Natural killer cell (primary cell): ENCODE data around the gene ZNF490. TPM values are rescaled to one million over a fixed set of nuclear protein-coding genes. Genes with fewer than 3 reads are reported as not detected.
"Not testable (repeated sequence)": the region's sequence is repeated elsewhere in the genome, so short reads cannot be mapped to it uniquely, and the experiment has no call there.

Experiments
- ATAC-seq, 3 donors: fragments of 150-1000 bp in 2 of 3; fragments of 200-7000 bp in 1 of 3; cut with Tn5 transposase; 1 replicate in 1 of 3; 2 replicates in 2 of 3; pipeline ENCODE4 v1.10.0; 2021; ENCODE audit warnings: mild to moderate bottlenecking in 2 of 3, moderate library complexity in 2 of 3
- DNase-seq, 2 donors: peaks; one replicate each; pipeline versions ENCODE4 v3.0.0 to v3.0.0-alpha.2; 2013 to 2021; ENCODE audit warnings: mixed read lengths in 1 of 2
- H3K27ac ChIP-seq: one replicate; pipeline ENCODE4 v1.5.1; 2013; ENCODE audit warnings: mild to moderate bottlenecking, low read length
- H3K27me3 ChIP-seq: one replicate; pipeline ENCODE4 v1.6.1; 2013; ENCODE audit warnings: low read length; ENCODE audit not compliant: control insufficient read depth, insufficient read depth
- H3K36me3 ChIP-seq: one replicate; pipeline ENCODE4 v1.6.1; 2013; ENCODE audit warnings: low read length; ENCODE audit not compliant: control insufficient read depth, insufficient read depth
- H3K4me1 ChIP-seq: one replicate; pipeline ENCODE4 v1.6.1; 2013; ENCODE audit warnings: low read length; ENCODE audit not compliant: control insufficient read depth, insufficient read depth
- H3K4me3 ChIP-seq: one replicate; pipeline ENCODE4 v1.5.1; 2013; ENCODE audit warnings: low read length
- H3K9me3 ChIP-seq: one replicate; pipeline ENCODE4 v1.6.1; 2013; ENCODE audit warnings: low read length; ENCODE audit not compliant: control insufficient read depth, insufficient read depth
- H3K27ac Mint-ChIP-seq, 2 donors: one replicate each; pipeline ENCODE4 v1.8.0; 2022; ENCODE audit warnings: mild to moderate bottlenecking in 2 of 2, mixed read lengths in 2 of 2, moderate library complexity in 1 of 2
- H3K27me3 Mint-ChIP-seq, 2 donors: one replicate each; pipeline ENCODE4 v1.8.0; 2022; ENCODE audit warnings: low read depth in 2 of 2, mixed read lengths in 2 of 2
- H3K36me3 Mint-ChIP-seq: one replicate; pipeline ENCODE4 v1.8.0; 2022; ENCODE audit warnings: mixed read lengths
- H3K4me1 Mint-ChIP-seq, 2 donors: one replicate each; pipeline ENCODE4 v1.8.0; 2022; ENCODE audit warnings: mixed read lengths in 2 of 2
- H3K4me3 Mint-ChIP-seq: one replicate; pipeline ENCODE4 v1.8.0; 2022; ENCODE audit warnings: mild to moderate bottlenecking, moderate library complexity, mixed read lengths
- H3K9me3 Mint-ChIP-seq, 2 donors: one replicate each; pipeline ENCODE4 v1.8.0; 2022; ENCODE audit warnings: mixed read lengths in 2 of 2
- CTCF ChIP-seq: fragments of 200-600 bp; IDR thresholded peaks from one replicate; pipeline ENCODE4 v1.8.0; 2022; ENCODE audit warnings: antibody characterized with exemption
- WGBS: methylation state at CpG from one replicate; pipeline ENCODE4 v1.1.7; 2013; ENCODE audit warnings: missing lambda C conversion rate; ENCODE audit not compliant: insufficient coverage; 5-methylcytosine and 5-hydroxymethylcytosine counted together
- intact Hi-C: fragments of 100-400 bp; cut with micrococcal nuclease; formaldehyde crosslinking; loops from one replicate; pipeline ENCODE4 v1.14.2; 2022
- total RNA-seq, 4 donors: library from RNA; stranded (reverse); fragments of 120-200 nt in 1 of 4; gene quantifications; one replicate each; pipeline versions ENCODE4 v1.2.3 to v1.2.4, GENCODE V29; 2013 to 2022

The ZNF490 gene
- total RNA-seq, 3 donors from 2014 or later (not counting 1 experiment from before 2014, with no cell fraction given), result 12.0 to 21.4 (median 20.9) TPM

GRCh38 chr19:12647490-12648071, 37.0 kb upstream of the ZNF490 start:
- peak overlapping the region in 1 of 2 donors; percentile 72 for H3K27ac Mint-ChIP-seq
- H3K9me3 ChIP-seq, result no peaks in the 10 kb centered on the region
- peaks cover 11% of the 10 kb centered on the region for H3K4me1 ChIP-seq
- H3K27me3 Mint-ChIP-seq, result no peaks in the 10 kb centered on the region
- peak overlapping the region; percentile 65 for H3K4me3 Mint-ChIP-seq
- no peaks in the 10 kb centered on the region for H3K36me3 Mint-ChIP-seq
- DNase-seq (peak in 1 of 2 donors; percentile 43), ATAC-seq (peak; percentile 53 to 90 (median 84))
- intact Hi-C loops, result no loop called here
- 71% methylated on average over 31 of the region's 31 CpGs for WGBS
- H3K27ac ChIP-seq, result no peak overlapping the region
- H3K36me3 ChIP-seq, result peaks cover 6% of the 10 kb centered on the region
- no peak for TF ChIP-seq CTCF
- H3K4me3 ChIP-seq, result no peak overlapping the region
- no peaks in the 10 kb centered on the region for H3K9me3 Mint-ChIP-seq
- no peaks in the 10 kb centered on the region for H3K27me3 ChIP-seq
- H3K4me1 Mint-ChIP-seq, result peaks cover 0 to 7% of the 10 kb centered on the region in 2 donors

GRCh38 chr19:12647047-12647446, 36.4 kb upstream of the ZNF490 start:
- Histone ChIP-seq H3K9me3 (no peaks in the 10 kb centered on the region), H3K27me3 (no peaks in the 10 kb centered on the region), H3K4me3 (no peak overlapping the region), H3K4me1 (peaks cover 11% of the 10 kb centered on the region), H3K27ac (no peak overlapping the region), H3K36me3 (peaks cover 6% of the 10 kb centered on the region)
- Mint-ChIP-seq H3K4me1 (peaks cover 0 to 7% of the 10 kb centered on the region in 2 donors), H3K36me3 (no peaks in the 10 kb centered on the region), H3K4me3 (peak overlapping the region; percentile 9), H3K27me3 (no peaks in the 10 kb centered on the region), H3K9me3 (no peaks in the 10 kb centered on the region), H3K27ac (peak overlapping the region in 1 of 2 donors; percentile 72)
- ATAC-seq, result no peak
- no peak for DNase-seq
- intact Hi-C loops, result no loop called here
- no peak for TF ChIP-seq CTCF
- 93% methylated on average over 8 of the region's 8 CpGs for WGBS

- peaks cover 0 to 7% of the 10 kb centered on the region in 2 donors for H3K4me1 Mint-ChIP-seq
- H3K36me3 Mint-ChIP-seq, result no peaks in the 10 kb centered on the region
- DNase-seq (no peak), ATAC-seq (no peak)
- 82% methylated on average over 10 of the region's 10 CpGs for WGBS
- no peaks in the 10 kb centered on the region for H3K27me3 ChIP-seq
- no peak overlapping the region for H3K27ac ChIP-seq
- peaks cover 4% of the 10 kb centered on the region for H3K36me3 ChIP-seq
- TF ChIP-seq CTCF, result no peak
- H3K9me3 ChIP-seq, result no peaks in the 10 kb centered on the region
- peaks cover 11% of the 10 kb centered on the region for H3K4me1 ChIP-seq
- peak overlapping the region; percentile 13 for H3K4me3 Mint-ChIP-seq
- no peaks in the 10 kb centered on the region for H3K9me3 Mint-ChIP-seq
- no peaks in the 10 kb centered on the region for H3K27me3 Mint-ChIP-seq
- peak overlapping the region in 1 of 2 donors; percentile 72 for H3K27ac Mint-ChIP-seq
- intact Hi-C loops, result no loop called here
- H3K4me3 ChIP-seq, result no peak overlapping the region
Measured at GRCh38 chr19:12646551-12646950, 35.9 kb upstream of the ZNF490 start.

GRCh38 chr19:12643716-12644115, 33.1 kb upstream of the ZNF490 start:
- H3K9me3 Mint-ChIP-seq, H3K36me3 ChIP-seq, ATAC-seq, H3K27me3 ChIP-seq, H3K4me3 ChIP-seq, intact Hi-C loops, H3K27ac Mint-ChIP-seq, H3K27me3 Mint-ChIP-seq, H3K27ac ChIP-seq, H3K9me3 ChIP-seq, DNase-seq, H3K4me3 Mint-ChIP-seq, H3K36me3 Mint-ChIP-seq: not testable (repeated sequence)
- WGBS, result 97% methylated on average over 14 of the region's 14 CpGs
- peaks cover 23% of the 10 kb centered on the region for H3K4me1 ChIP-seq
- H3K4me1 Mint-ChIP-seq, result peaks cover 7 to 15% of the 10 kb centered on the region in 2 donors
